Measurements from ENCODE around the gene TMEM232.
"Not testable (repeated sequence)": the region's sequence is repeated elsewhere in the genome, so short reads cannot be mapped to it uniquely, and the experiment has no call there.

TMEM232 gene

GRCh38 chr5:110707260-110707844, 19.1 kb downstream of the TMEM232 start:
- no peak for DNase-seq (ENCODE audit: low spot score)

GRCh38 chr5:110705349-110705748, 21.1 kb downstream of the TMEM232 start:
- DNase-seq (ENCODE audit: low spot score): no peak

- DNase-seq (ENCODE audit: low spot score): no peak
These were observed 23.0 kb downstream of the TMEM232 start for GRCh38 chr5:110703481-110703880.

- no peak for DNase-seq (ENCODE audit: low spot score)
These were observed 23.8 kb downstream of the TMEM232 start for GRCh38 chr5:110702704-110703103.

- DNase-seq (ENCODE audit: low spot score): no peak
These were observed 24.2 kb downstream of the TMEM232 start for GRCh38 chr5:110702300-110702699.

- DNase-seq (ENCODE audit: low spot score): not testable (repeated sequence)
These were observed 33.8 kb downstream of the TMEM232 start for GRCh38 chr5:110692669-110693068.

- not testable (repeated sequence) for DNase-seq (ENCODE audit: low spot score)
These were observed 35.9 kb downstream of the TMEM232 start for GRCh38 chr5:110690587-110690986.

GRCh38 chr5:110687485-110687884, 39.0 kb downstream of the TMEM232 start:
- no peak for DNase-seq (ENCODE audit: low spot score)

- no peak for DNase-seq (ENCODE audit: low spot score)
These were observed 40.2 kb downstream of the TMEM232 start for GRCh38 chr5:110686270-110686669.

GRCh38 chr5:110681953-110682352, 44.5 kb downstream of the TMEM232 start:
- DNase-seq (ENCODE audit: low spot score): no peak

GRCh38 chr5:110681109-110681508, 45.4 kb downstream of the TMEM232 start:
- DNase-seq (ENCODE audit: low spot score): no peak

GRCh38 chr5:110676554-110676953, 49.9 kb downstream of the TMEM232 start:
- not testable (repeated sequence) for DNase-seq (ENCODE audit: low spot score)

- no peak for DNase-seq (ENCODE audit: low spot score)
These were observed 61.2 kb downstream of the TMEM232 start for GRCh38 chr5:110665184-110665726.

GRCh38 chr5:110663525-110663924, 62.9 kb downstream of the TMEM232 start:
- no peak for DNase-seq (ENCODE audit: low spot score)

- DNase-seq (ENCODE audit: low spot score): no peak
These were observed 68.5 kb downstream of the TMEM232 start for GRCh38 chr5:110658006-110658405.

- DNase-seq (ENCODE audit: low spot score): no peak
These were observed 73.1 kb downstream of the TMEM232 start for GRCh38 chr5:110653231-110653970.

- peak; percentile 15 for DNase-seq (ENCODE audit: low spot score)
These were observed 75.0 kb downstream of the TMEM232 start for GRCh38 chr5:110651507-110651906.

GRCh38 chr5:110644357-110644756, 82.1 kb downstream of the TMEM232 start:
- DNase-seq (ENCODE audit: low spot score): no peak

- DNase-seq (ENCODE audit: low spot score): no peak
These were observed 87.2 kb downstream of the TMEM232 start for GRCh38 chr5:110638970-110639902.

GRCh38 chr5:110634475-110634874, 92.0 kb downstream of the TMEM232 start:
- no peak for DNase-seq (ENCODE audit: low spot score)

- DNase-seq (ENCODE audit: low spot score): no peak
These were observed 95.2 kb downstream of the TMEM232 start for GRCh38 chr5:110631236-110631635.

- no peak for DNase-seq (ENCODE audit: low spot score)
These were observed 96.1 kb downstream of the TMEM232 start for GRCh38 chr5:110630350-110630749.

Data from GM03348 (cell line).